ENCODE results near the gene TERF2IP.
A peak's percentile ranks its signal among the peaks of the same experiment; 100 is the strongest.

TERF2IP gene, protein sequence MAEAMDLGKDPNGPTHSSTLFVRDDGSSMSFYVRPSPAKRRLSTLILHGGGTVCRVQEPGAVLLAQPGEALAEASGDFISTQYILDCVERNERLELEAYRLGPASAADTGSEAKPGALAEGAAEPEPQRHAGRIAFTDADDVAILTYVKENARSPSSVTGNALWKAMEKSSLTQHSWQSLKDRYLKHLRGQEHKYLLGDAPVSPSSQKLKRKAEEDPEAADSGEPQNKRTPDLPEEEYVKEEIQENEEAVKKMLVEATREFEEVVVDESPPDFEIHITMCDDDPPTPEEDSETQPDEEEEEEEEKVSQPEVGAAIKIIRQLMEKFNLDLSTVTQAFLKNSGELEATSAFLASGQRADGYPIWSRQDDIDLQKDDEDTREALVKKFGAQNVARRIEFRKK

DNA sequence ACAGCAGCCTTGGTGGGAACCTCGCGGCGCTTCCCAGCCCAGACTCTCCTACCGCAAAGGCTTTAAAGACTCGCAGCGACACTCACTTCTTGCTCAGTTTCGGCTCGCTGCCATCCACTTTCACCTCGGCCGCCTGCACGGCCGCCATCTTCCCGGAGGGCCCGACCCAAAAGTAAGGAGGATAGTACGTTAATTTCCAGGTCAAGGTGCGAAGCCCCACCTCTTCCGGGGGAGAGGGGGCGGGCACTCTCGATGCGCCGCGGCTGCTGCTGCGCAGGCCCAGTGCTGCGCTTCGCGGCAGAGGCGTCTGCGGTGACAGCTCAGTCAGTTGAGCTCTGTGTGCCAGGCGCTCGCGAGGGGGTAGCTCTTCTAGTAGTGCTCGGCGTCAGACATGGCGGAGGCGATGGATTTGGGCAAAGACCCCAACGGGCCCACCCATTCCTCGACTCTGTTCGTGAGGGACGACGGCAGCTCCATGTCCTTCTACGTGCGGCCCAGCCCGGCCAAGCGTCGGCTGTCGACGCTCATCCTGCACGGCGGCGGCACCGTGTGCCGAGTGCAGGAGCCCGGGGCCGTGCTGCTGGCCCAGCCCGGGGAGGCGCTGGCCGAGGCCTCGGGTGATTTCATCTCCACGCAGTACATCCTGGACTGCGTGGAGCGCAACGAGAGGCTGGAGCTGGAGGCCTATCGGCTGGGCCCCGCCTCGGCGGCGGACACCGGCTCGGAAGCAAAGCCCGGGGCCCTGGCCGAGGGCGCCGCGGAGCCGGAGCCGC, at the start of gene TERF2IP, which contains the start of gene KARS1:
Gene TERF2IP (plus strand): TSS at position 282 of the 773 bp plus-strand sequence. CDS start 110 bp downstream, at position 392.
Gene KARS1 (minus strand): TSS at position 174 of the 773 bp plus-strand sequence. CDS start 26 bp downstream, at position 148.
- peak; percentile 95 for DNase-seq (ENCODE audit: low spot score)

DNA sequence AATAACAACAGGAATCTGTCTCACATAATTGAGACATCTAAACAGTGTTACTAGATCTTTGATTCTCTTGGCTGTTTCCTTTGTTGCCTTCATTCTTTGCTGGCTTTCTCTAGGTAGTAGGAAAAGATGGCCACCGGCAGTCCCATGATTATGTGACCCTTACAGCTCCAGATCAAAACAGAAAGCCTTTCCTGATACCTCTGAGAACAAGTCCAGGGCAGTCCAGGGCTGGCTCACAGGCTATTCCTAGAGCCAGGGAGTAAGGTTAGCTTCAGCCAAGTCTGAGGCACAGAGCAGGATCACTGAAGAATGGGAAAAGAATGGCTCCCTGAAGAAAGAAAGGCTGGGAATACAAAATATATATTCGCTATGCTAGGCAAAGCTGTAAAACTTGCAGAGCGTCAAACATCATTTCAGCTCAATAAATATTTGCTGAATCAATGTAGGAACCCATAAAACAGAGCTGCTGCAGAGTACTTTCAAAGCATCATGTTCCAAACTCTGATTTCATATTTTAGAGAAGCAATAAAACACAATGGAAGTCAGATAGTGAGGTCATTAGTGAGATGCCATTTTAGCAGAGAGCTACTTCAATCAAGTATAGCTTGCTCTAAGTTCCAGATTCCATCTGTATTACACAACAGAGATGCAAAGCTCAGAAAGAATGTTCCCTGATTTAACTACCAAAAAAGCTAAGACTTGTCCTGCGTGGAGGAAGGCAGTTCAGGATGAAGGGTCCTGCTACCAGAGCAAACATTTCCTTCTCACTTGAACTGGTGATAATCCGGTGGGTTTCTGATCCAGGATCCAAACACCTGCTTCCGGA, 47.9 kb upstream of the TERF2IP start:
- no peak for DNase-seq (ENCODE audit: low spot score)

DNA sequence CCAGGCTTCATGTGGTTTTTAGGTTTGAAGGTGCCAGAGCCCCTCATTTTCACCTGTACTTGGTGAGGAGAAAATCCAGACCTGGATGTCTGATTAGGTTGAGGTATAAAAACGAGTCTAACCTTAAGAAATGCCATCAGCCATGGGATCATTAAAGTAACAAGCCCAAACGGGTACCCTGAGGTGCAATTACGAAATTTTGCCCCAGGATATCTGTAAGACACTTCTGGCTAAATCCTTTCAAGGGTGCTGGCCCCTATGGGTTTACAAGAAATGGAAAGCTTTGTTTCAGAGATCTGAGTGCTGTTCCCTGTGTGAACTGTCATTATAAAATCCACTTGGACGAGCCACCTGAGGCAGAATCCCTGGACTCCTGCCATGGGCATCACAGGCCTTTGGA, 44.3 kb upstream of the TERF2IP start:
- no peak for DNase-seq (ENCODE audit: low spot score)

DNA sequence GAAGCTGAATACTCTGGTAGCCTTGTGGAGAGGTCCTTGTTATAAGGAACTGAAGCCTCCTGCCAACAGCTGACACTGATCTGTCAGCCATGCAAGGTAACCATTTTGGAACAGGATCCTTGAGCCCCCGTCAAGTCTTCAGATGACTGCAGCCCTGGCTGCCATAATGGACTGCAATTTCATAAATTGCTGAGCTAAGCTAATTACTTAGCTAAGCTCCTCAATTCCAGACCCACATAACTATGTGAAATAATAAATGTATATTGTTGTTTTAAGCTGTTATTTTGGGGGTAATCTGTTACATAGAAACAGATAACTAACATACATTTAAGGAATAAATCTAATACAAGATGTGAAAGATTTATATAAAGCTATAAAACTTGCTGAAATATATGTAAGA, 41.1 kb upstream of the TERF2IP start:
- no peak for DNase-seq (ENCODE audit: low spot score)

DNA sequence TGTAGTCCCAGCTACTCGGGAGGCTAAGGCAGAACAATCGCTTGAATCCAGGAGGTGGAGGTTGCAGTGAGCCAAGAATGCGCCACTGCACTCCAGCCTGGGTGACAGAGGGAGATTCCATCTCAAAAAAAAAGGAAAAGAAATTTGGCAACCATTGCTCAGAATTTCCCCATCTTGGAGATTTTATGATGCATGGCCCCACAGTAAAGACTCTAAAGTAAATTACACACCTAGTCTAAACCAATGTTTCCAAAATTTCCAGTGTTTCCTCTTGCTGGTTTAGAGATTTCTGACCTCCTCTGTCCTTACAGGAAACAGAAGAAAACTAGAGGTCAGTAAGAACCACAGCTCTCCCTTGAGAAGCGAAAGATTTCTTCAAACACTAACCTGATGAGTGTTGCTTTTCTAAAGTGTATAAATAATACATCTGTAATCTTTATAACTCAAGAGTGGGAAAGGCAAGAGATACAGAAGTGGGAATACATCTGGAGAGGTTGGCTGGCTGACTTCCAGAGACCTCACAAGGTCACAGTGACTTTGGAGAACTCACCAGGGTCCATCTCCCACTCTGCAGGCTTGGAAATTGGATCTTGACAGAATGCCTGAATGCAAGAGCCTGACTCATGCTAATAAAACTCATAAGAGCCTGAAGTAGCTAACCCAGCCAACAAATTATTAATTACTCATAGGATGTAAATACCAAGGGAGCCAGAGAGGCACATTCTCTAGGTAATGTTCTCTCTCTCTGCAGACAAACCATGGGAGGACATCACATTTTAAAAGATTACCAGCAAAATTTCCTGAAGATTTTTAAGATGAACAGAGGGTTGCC, 33.3 kb upstream of the TERF2IP start:
- DNase-seq (ENCODE audit: low spot score), result no peak

DNA sequence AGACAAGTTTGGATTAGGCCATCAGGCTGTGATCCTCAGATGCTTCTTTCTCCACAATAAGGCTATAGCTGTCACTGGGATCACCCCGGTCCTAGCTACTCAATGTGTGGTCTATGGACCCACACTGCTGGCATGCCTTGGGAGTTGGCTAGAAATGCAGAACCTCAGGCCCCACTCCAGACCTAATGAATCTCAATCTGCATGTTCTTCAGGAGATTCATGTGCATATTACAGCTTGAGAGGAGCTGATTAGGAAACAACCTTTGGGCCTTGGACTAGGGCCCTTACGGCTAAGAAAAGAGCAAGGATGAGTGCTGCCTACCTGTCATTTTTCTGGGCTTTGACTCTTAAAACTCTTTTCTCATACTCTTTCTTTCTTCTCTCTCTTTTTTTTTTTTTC, 32.0 kb upstream of the TERF2IP start:
- no peak for DNase-seq (ENCODE audit: low spot score)

DNA sequence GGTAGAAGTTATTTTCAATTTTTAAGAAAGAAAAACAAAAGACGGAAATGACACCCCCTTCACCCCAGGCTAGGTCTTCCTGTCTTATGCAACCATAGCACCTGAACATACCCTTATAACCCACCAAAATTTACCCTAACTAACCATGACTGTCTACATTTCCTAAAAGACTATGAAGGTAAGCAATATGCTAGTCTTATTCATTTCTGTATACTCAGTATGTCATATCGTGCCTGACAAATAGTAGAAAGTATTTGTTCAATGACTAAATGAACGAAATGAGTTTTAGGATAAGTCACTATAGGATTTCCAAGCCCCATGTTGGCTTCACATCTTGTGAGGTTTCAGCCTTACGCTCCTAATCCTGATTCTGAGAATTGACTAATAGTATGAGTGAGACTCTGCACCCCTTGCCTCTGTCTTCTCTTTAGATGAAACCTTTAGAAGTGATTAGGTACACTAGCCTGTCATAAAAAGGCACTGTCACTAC, 31.0 kb upstream of the TERF2IP start:
- no peak for DNase-seq (ENCODE audit: low spot score)

DNA sequence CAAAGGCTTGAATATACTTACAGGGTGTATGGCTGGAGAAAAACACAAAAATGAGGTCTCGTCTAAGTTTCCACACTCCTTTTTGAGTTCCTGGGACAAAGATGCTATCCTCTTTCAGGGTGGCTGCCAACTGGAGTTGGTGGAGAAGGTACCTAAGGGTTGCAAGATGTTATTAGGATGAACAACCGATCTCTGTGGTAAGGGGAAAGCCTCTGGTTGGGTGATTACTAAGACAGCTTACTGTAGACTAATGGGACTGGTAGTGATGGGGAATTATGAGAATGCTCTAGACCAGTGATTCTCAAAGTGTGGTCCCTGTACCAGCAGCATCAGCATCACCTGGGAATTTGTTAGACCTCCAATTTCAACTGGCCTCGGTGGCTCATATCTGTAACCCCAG, 30.5 kb upstream of the TERF2IP start:
- DNase-seq (ENCODE audit: low spot score), result no peak

DNA sequence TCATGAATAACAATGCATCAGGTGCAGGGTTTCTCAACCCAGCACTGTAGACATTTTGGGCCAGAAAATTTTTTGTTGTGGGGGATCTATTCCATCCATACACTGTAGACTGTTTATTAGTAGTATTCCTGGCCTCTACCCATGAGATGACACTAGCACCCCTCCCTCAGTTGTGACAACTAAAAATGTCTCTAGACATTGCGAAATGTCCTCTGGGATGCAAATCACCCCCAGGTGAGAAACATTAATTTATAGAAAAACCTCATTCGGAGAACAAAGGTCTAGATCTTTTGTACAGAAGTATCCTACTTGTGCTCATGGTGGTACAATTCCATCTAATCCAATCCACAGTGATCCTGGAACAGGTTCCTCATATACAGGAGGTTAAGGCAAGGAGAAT, 28.8 kb upstream of the TERF2IP start:
- no peak for DNase-seq (ENCODE audit: low spot score)

DNA sequence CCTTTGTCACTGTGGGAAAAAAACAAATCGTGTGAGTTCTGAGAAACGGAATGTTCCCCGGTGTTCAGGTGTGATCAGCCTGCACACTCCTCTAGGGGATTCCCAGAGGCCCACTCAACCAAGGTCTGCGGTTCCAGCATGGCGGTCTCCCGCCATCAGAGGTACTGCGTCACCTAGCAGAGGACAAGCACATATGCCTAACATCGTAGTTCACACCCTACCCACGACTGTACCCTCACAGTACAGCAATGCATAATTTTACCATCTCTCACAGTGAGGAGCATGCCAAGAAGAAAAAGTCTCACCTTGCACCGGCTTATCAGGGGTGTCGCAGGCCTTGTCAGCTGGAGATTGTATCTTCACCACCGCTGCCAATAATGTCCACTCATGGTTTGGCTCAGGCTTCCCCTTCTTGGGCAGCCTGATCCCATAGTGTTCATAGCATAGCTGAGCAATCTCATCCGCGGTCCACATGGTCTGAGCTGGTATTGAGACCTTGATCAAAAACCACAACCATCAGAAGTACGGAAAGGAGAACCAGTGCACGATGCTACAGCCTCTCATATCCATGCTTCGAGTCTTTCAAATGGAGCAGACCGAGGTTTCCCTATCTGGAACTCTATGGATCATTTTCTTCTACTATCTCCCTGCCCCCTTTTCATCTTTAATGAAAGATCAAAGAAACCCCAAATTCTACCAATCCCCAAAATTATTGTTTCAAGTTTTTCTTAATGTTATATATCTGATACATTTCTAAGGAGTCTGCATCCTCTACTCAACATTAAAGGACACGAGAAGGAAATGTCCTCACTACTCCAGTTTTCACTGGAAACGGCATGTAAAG, 27.0 kb upstream of the TERF2IP start:
- DNase-seq (ENCODE audit: low spot score), result peak; percentile 76

DNA sequence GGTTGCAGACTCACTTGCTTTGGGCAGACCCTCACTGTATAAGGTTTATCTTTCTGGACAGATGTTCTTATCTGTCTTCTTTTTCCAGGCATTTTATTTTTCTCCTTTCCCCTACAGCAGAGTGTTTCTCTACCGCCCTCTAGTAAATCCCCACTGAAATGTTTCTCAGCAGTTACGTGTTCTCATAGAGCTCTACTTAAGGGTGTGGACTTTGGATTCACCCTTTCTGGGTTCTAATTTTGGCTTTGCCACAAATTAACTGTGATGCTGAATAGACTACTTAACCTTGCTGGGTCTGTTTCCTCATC, 26.4 kb upstream of the TERF2IP start:
- peak; percentile 86 for DNase-seq (ENCODE audit: low spot score)

DNA sequence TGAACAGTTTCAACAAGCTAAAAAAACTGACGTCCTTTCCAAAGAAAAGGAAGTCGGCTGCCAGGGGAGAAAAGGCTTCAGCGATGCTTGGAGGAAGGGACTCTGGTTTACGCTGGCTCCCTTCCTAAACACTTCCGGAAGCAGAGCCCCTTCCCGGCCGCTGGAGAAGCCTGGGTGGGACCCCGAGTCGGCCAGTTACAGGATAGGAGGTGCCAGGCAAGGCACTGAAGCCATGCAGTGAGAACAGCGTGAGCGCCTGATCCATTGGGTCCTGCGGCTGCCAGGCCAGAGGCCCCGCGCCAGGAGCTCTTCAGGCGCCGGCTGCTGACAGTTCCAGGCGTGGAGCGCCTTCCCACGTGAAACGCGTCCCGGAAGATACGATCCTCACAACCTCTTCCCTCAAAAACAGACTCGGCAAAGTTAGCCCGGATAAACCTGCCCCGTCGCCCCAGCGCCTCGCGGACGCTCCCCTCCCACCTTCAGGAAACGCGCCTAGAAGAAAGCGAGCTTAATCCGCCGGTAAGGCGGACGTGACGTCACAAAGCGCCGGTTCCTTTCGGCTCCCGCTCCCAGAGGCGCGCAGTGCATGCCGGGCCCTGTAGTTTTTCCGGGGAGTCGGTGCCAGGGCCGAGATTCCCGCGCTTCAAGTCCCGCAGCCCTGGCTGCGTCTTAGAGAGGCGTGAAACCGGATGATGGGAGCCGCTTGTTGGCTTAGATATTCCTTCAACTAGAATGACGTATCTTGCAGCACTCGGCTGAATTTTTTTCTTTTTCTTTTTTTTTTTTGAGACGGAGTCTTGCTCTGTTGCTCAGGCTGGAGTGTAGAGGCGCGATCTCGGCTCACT, 24.6 kb upstream of the TERF2IP start, which contains the start of gene ADAT1:
Gene ADAT1 (minus strand): TSS at position 521 of the 845 bp plus-strand sequence. CDS start 2,482 bp downstream, outside the sequence.
- peak; percentile 96 for DNase-seq (ENCODE audit: low spot score)

DNA sequence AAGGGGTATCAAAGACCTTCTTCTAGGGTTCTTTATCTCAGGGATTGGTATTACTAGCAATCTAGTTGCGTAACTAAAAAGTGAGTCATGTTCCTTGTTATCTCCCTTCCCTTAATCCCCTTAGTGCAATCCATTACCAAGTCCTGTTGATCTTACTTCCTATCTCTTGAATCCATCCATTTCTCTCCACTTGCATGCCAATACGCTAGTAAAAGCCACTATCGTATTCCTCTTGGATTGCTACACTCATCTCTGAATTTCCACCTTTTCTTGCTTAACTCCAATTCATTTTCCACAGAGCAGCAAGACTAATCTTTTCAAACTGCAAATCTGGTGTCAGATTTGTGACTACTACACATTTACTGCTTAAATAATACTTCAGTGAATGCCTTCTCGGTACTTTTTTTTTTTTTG, 22.6 kb upstream of the TERF2IP start:
- DNase-seq (ENCODE audit: low spot score), result no peak

DNA sequence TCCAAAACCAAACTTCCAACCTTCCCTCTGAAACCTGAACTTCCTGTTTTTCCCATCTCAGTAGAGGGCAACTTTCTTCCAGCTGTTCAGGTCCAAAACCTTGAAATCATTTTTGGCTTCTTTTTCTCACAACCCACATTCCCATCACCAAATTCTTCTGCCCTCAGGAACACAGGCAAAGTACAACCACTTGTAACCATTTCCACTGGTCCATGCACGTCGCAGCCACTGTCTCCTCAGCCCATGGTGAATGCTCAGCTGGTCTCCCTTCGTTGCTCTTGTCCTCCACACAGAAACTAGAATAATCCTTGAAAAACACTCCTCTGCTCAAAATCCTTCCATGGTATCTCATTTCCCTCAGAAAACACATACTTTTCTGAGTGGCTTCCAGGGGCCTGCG, 20.8 kb upstream of the TERF2IP start:
- DNase-seq (ENCODE audit: low spot score), result no peak

DNA sequence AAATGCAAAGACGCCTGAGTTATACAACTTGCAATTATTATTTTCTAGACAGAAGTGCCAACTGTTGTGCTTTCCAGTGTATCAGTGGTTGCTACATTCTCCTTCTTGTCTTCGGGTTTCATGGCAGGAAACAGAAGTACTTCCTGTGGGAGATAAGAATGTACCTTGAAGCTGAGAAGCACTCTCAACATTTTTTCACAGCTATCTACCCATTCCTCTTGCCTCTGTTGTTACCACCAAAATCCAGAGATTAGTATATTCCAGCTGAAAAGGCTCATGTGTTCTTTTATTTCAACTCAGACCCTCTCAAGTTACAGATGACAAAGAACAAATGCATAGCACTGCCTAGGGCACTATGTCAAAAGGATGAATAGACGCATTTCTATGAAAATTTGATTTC, 19.7 kb upstream of the TERF2IP start:
- DNase-seq (ENCODE audit: low spot score), result no peak

DNA sequence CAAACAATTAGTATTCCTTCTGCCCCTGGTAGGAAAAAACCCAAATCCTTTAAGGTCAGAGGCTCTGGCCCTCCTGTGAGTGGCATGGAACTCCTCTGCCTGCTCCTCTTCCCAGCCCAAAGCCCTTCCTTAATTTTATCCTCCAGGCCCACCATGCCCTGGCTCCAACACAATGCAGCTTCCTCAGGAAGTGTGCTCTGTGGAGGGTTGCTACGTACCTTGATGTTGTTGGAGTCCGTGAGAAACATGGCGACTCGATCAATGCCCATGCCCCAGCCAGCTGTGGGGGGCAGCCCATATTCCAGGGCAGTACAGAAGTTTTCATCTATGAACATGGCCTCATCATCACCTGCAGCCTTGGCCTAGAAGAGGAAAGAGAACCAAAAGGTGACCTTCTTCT, 19.2 kb upstream of the TERF2IP start:
- DNase-seq (ENCODE audit: low spot score), result no peak

DNA sequence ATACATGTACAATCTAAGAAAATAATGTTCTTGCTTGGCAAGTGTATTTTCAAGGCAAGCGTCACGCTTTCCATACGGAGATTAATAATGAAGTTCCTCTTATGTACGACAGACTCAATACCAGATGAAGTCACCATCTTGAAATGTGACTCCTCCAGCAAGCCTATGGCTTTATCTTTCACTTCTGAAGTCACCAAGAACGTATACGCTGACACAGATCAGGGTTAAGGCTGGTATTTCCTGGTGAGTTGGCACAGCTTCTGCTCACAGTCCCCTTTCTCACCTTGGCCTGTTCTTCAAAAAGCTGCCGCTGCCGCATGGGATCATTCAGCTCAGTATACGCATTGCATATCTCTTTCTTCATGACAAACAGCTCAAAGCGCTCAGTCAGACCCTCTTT, 18.4 kb upstream of the TERF2IP start:
- no peak for DNase-seq (ENCODE audit: low spot score)

DNA sequence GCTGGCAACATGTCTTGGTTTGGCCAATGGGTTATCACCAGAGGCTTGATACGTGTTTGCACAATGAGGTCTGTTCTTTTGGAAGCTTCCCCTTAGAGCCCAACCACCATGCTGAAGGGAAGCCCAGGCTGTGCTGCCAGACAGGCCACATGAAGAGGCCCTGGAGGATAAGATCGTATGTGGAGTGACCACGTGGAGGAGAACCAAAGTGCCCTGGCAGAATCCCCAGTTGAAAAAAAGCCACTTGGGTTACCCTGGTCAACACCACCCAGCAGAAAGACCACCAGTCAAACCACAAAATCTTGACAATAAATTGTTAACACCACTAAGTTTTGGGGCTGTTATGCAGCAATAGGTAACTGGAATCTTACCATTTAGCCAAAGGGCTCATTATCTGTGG, 17.5 kb upstream of the TERF2IP start:
- DNase-seq (ENCODE audit: low spot score), result no peak

DNA sequence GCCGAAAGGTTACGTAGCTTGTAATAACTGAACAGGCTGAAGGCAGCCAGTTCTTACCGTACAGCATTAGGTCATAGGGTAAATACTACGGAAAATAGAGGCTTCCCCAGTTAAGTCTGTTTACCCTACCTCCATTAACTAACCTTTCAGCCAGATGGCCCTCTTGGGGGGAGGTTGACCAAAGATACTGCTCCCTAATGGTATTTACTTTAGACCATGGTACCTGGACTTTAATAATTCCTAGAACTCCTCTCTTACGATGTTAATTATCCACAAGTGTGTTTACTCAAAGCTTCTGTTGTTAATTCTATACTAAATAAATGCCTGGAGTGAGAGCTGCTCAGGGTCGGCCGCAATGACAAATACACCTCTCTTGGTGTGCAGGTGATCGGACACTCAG, 14.7 kb upstream of the TERF2IP start:
- no peak for DNase-seq (ENCODE audit: low spot score)

Data from hematopoietic multipotent progenitor cell treated with erythropoietin and hydrocortisone succinate and interleukin-3 and kit ligand, for 17 days (in vitro differentiated cells).